ENCODE measurements around the gene MNAT1. TPM values are rescaled to one million over a fixed set of nuclear protein-coding genes. Genes with fewer than 3 reads are reported as not detected.

MNAT1 gene
- total and polyA plus RNA-seq, 9 of the 15 experiments (the other 6 are each of a cell fraction or from before 2014, with no cell fraction given) = 37.8 to 83.3 (median 60.4) TPM

DNA sequence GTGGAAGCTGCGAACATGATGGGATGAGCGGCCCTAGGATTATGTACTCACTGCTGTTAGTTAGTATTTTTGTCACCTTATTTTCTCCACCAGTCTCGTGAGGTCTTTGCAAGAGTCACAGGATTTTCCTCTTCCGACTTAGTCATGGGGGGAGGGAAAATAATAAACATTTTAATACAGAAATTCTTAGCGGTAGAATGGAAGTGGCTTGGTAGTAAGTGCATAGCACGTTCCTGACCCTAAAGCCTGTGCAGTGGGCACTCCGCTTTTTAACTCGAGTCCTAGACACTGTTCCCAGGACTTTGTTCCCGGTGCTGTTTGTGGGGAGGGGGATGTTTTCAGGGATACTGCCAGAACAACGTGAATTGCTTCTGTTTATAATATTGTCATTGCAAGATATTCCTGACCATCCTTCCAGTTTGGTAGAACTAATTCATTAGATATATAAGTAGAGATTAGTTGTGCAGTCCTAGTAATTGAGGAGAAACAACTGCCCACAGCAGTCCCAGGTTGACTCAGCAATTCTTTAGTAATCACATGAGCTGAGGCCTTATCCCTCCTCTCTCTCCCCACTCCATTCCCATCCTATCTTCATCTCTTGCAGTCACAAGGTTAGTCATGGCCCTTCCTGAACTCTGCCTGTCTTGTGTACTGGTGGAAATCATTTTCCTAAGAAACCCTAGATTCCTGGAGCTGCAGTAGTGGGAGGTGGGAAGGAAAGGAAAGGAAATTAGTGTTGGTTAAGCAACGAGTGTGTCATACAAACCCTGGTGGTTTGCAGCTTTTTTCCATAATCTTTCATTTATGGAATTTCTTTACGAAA is 247.3 kb downstream of the MNAT1 start:
- peak; percentile 20 to 71 (median 36) for DNase-seq (ENCODE audit: extremely low read depth in 1 of 4, low spot score in 3 of 4)
- peak; percentile 72 for ATAC-seq
- intact Hi-C loops (cut with micrococcal nuclease) (loop anchor here (5.0 kb wide), 1 partner anchor 45 kb away; no protein-coding TSS in a partner anchor), in situ Hi-C loops (cut with MboI) (no loop called here)
- Histone ChIP-seq H3K79me2 (ENCODE audit: control insufficient read depth, insufficient read depth, low read length) (peaks cover 81% of the 10 kb centered on the region), H3K4me2 (ENCODE audit: insufficient read depth, low read length) (peak overlapping the region; percentile 81), H4K20me1 (replicated peaks; ENCODE audit: control insufficient read depth, insufficient read depth, low read length) (no peaks in the 10 kb centered on the region), H3K9me3 (replicated peaks; ENCODE audit: control insufficient read depth, insufficient read depth, low read depth, low read length) (no peaks in the 10 kb centered on the region), H3K27ac (ENCODE audit: extremely low read depth, low read depth, low read length) (peak overlapping the region; percentile 86), H3K27me3 (ENCODE audit: control insufficient read depth in 2 of 2, insufficient read depth in 2 of 2, low read length in 2 of 2) (no peaks in the 10 kb centered on the region), H3K4me1 (replicated peaks in 1 of 2; ENCODE audit: control insufficient read depth in 2 of 2, insufficient read depth in 2 of 2, low read length in 2 of 2) (peaks cover 0 to 8% of the 10 kb centered on the region in 2 experiments; a peak in 3 of 5 replicates), H3K9ac (ENCODE audit: insufficient read depth in 1 of 2, low read depth in 2 of 2, low read length in 2 of 2) (peak overlapping the region; percentile 93 to 95), H3K4me3 (peak overlapping the region; percentile 84), H2AFZ (ENCODE audit: low read depth, low read length) (peak overlapping the region; percentile 96), H3K9me1 (ENCODE audit: control insufficient read depth, insufficient read depth, low read length) (no peaks in the 10 kb centered on the region), H3K36me3 (ENCODE audit: control insufficient read depth, insufficient read depth, low read length) (peaks cover 55% of the 10 kb centered on the region; the same call in 2 of the 3 replicates)
- no TSS peak for BruUV-seq (replicated peaks)
- FAIRE-seq = peak; percentile 86
- CTCF ChIA-PET (ENCODE audit: low intra/inter-chr PET ratio) = no interaction called here
- POLR2A ChIA-PET = interaction anchor here (0.6 to 0.9 kb wide), 4 partner anchors 10 to 259 kb away, joined by 3 to 5 read pairs (median 3); no protein-coding TSS in a partner anchor
- 2% methylated on average over 11 of the region's 12 CpGs for WGBS (ENCODE audit: insufficient coverage, low coverage, missing lambda C conversion rate)
- TF ChIP-seq SMAD1 (IDR thresholded peaks at IDR 0.05; ENCODE audit: low read depth, low read length, partially characterized antibody) (no peak), GABPB1 (CRISPR knock-in tag; IDR thresholded peaks at IDR 0.05) (no peak), ZNF384 (IDR thresholded peaks at IDR 0.05; ENCODE audit: low read depth, low read length) (no peak), EP300 (IDR thresholded peaks at IDR 0.05; ENCODE audit: low read length) (peak; percentile 60), CAMTA2 (CRISPR knock-in tag; conservative IDR thresholded peaks at IDR 0.05) (no peak), ZNF224 (CRISPR knock-in tag; IDR thresholded peaks at IDR 0.05) (no peak), JUND (IDR thresholded peaks at IDR 0.05; ENCODE audit: borderline replicate concordance, low read depth, low read length) (peak; percentile 61; the same call in 1 of the 2 replicates), JUND (tag; IDR thresholded peaks at IDR 0.05; ENCODE audit: borderline replicate concordance, low read depth, low read length) (peak; percentile 18; the same call in 1 of the 3 replicates), ZNF184 (CRISPR knock-in tag; IDR thresholded peaks at IDR 0.05) (no peak), ZNF232 (CRISPR knock-in tag; IDR thresholded peaks at IDR 0.05) (no peak), TRIM28 (IDR thresholded peaks at IDR 0.05) (no peak), CHD2 (IDR thresholded peaks at IDR 0.05; ENCODE audit: low read depth, low read length) (no peak), SMARCB1 (IDR thresholded peaks at IDR 0.05; ENCODE audit: insufficient read length, low read depth) (no peak), ZNF3 (CRISPR knock-in tag; IDR thresholded peaks at IDR 0.05) (no peak), L3MBTL2 (IDR thresholded peaks at IDR 0.05) (no peak), ZNF324 (CRISPR knock-in tag; IDR thresholded peaks at IDR 0.05) (no peak)
- TF ChIP-seq, protein P1, sequence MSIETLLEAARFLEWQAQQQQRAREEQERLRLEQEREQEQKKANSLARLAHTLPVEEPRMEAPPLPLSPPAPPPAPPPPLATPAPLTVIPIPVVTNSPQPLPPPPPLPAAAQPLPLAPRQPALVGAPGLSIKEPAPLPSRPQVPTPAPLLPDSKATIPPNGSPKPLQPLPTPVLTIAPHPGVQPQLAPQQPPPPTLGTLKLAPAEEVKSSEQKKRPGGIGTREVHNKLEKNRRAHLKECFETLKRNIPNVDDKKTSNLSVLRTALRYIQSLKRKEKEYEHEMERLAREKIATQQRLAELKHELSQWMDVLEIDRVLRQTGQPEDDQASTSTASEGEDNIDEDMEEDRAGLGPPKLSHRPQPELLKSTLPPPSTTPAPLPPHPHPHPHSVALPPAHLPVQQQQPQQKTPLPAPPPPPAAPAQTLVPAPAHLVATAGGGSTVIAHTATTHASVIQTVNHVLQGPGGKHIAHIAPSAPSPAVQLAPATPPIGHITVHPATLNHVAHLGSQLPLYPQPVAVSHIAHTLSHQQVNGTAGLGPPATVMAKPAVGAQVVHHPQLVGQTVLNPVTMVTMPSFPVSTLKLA (conservative IDR thresholded peaks at IDR 0.05) = 0 out of 4 replicates have a peak, but pooled peaks of 1 of the 2 experiments have one; percentile 21
- TF ChIP-seq, protein P2, sequence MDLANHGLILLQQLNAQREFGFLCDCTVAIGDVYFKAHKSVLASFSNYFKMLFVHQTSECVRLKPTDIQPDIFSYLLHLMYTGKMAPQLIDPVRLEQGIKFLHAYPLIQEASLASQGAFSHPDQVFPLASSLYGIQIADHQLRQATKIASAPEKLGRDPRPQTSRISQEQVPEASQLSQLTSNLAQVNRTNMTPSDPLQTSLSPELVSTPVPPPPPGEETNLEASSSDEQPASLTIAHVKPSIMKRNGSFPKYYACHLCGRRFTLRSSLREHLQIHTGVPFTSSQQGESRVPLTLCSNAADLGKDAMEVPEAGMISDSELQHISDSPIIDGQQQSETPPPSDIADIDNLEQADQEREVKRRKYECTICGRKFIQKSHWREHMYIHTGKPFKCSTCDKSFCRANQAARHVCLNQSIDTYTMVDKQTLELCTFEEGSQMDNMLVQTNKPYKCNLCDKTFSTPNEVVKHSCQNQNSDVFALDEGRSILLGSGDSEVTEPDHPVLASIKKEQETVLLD (IDR thresholded peaks at IDR 0.05) = no peak

Data from K562 (cell line).